ENCODE measurements around the gene PFDN1.

DNA sequence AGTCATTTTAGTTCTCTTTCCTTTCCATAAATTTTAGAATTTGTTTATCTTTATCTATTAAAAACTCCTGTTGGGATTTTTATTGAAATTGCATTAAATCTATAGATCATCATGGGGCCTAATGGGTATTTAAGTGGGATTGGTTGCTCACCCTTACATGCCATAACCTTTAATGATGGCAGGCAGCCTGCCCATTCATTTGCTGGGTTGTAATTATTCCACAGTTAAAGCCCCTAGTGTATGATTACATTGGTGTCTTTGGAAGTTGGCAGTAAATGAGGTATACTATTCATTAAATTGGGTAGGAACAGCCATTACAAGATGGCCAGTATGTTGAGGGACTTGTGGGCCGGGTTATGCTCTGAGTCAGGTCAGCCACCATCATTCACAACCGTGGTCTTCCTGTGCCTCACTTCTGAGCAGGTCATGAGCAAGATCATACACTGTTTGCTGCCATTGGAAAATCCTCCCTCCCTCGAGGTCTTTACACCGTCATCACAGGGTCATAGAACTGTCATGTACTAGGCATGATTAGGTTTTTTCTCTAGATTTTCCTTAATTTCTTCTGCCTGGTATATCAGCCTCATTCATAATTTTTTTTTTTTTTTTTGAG, 68.4 kb downstream of the PFDN1 start:
- TF ChIP-seq, protein P1, sequence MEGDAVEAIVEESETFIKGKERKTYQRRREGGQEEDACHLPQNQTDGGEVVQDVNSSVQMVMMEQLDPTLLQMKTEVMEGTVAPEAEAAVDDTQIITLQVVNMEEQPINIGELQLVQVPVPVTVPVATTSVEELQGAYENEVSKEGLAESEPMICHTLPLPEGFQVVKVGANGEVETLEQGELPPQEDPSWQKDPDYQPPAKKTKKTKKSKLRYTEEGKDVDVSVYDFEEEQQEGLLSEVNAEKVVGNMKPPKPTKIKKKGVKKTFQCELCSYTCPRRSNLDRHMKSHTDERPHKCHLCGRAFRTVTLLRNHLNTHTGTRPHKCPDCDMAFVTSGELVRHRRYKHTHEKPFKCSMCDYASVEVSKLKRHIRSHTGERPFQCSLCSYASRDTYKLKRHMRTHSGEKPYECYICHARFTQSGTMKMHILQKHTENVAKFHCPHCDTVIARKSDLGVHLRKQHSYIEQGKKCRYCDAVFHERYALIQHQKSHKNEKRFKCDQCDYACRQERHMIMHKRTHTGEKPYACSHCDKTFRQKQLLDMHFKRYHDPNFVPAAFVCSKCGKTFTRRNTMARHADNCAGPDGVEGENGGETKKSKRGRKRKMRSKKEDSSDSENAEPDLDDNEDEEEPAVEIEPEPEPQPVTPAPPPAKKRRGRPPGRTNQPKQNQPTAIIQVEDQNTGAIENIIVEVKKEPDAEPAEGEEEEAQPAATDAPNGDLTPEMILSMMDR (optimal IDR thresholded peaks at IDR 0.05 in 1 of 3, IDR thresholded peaks at IDR 0.05 in 1 of 3, conservative IDR thresholded peaks at IDR 0.05 in 1 of 3; ENCODE audit: extremely low read depth in 1 of 3, insufficient read depth in 2 of 3, low read length in 3 of 3) = no peak
- no peak for TF ChIP-seq EZH2 (IDR thresholded peaks at IDR 0.05; ENCODE audit: low read length)

All from keratinocyte (primary cell).